NCI-H526 (cell line): Measurements from ENCODE around the gene ZNF10.

Experiments used
- DNase-seq, 2 experiments: peaks; one replicate each; lab custom pipeline; 2025; lab: John Stamatoyannopoulos, UW

The ZNF10 gene

DNA sequence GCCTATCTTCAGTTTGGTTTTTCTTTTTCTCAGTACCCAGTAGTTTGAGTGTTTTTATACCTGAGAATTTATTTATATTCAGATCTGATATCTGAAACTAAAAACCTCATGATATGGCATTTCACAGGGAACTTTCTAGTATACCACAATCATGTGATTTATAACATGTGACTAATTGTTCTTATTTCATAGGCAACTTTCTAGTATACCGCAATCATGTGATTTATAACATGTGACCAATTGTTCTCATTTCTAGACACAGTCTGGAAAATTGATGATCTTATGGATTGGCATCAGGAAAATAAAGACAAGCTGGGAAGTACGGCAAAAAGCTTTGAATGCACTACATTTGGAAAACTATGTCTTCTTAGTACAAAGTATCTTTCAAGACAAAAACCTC lies 71.5 kb downstream of the ZNF10 start:
- no peak for DNase-seq

DNA sequence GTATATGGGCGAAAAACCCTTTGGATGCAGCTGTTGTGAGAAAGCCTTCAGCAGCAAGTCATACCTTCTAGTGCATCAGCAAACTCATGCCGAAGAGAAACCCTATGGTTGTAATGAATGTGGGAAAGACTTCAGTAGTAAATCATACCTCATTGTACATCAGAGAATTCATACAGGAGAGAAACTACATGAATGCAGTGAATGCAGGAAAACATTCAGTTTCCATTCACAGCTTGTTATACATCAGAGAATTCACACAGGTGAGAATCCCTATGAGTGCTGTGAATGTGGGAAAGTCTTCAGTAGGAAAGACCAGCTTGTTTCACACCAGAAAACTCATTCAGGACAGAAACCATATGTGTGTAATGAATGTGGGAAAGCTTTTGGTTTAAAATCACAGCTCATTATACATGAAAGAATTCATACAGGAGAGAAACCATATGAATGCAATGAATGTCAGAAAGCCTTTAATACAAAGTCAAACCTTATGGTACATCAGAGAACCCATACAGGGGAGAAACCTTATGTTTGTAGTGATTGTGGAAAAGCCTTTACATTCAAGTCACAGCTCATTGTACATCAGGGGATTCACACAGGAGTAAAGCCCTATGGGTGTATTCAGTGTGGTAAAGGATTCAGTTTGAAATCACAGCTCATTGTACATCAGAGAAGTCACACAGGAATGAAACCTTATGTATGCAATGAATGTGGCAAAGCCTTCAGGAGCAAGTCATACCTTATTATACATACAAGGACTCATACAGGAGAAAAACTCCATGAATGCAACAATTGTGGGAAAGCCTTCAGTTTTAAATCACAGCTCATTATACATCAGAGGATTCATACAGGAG lies 72.3 kb downstream of the ZNF10 start:
- no peak for DNase-seq

DNA sequence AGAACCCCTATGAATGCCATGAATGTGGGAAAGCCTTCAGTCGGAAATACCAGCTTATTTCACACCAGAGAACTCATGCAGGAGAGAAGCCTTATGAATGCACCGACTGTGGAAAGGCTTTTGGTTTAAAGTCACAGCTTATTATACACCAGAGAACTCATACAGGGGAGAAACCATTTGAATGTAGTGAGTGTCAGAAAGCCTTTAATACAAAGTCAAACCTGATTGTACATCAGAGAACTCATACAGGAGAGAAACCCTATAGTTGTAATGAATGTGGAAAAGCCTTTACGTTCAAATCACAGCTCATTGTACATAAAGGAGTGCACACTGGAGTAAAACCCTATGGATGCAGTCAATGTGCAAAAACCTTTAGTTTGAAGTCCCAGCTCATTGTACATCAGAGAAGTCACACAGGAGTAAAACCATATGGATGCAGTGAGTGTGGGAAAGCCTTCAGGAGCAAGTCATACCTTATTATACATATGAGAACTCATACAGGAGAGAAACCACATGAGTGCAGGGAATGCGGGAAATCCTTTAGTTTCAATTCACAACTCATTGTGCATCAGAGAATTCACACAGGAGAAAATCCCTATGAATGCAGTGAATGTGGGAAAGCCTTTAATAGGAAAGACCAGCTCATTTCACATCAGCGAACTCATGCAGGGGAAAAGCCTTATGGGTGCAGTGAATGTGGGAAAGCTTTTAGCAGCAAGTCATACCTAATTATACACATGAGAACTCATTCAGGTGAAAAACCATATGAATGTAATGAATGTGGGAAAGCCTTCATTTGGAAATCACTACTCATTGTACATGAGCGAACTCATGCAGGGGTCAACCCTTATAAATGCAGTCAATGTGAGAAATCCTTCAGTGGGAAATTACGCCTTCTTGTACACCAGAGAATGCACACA lies 73.2 kb downstream of the ZNF10 start:
- no peak for DNase-seq

DNA sequence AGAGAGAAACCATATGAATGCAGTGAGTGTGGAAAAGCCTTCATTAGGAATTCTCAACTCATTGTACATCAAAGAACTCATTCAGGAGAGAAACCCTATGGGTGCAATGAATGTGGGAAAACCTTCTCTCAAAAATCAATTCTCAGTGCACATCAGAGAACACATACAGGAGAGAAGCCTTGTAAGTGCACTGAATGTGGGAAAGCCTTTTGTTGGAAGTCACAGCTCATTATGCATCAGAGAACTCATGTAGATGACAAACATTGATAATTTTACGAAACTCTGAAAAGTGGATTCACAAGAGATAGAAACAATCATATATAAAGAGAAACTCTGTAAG lies 73.8 kb downstream of the ZNF10 start:
- DNase-seq: no peak

DNA sequence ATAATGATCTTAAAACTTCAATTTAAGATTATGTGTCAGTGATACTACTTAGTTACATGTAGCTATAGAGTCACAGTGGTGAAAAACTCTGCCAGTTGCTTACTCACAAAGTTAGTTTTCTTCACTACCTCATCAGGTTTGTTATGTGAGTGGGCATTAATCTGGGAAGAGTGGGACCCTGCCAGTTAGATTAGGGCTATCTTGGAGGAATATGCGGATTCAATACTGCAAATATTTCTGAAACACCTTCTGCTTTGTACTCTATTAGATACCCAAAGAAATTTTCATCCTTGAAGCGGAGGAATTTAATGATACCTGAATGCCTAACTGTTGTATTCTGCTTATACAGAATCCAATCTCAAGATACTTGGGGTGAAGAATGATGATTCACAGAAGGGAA lies 76.0 kb downstream of the ZNF10 start:
- no peak for DNase-seq
